Epidermal melanocyte (primary cell): ENCODE data around the gene SRGAP1.
"Not testable (repeated sequence)": the region's sequence is repeated elsewhere in the genome, so short reads cannot be mapped to it uniquely, and the experiment has no call there.

Experiments
- DNase-seq: peaks from one replicate; pipeline ENCODE4 v3.0.0; 2011; ENCODE audit warnings: low spot score; ENCODE audit not compliant: insufficient read length

Gene SRGAP1

GRCh38 chr12:64160021-64160710, 315.7 kb downstream of the SRGAP1 start:
- DNase-seq = no peak

- peak; percentile 29 for DNase-seq
Measured at GRCh38 chr12:64160711-64161060, 316.2 kb downstream of the SRGAP1 start.

- not testable (repeated sequence) for DNase-seq
Measured at GRCh38 chr12:64166606-64167005, 322.1 kb downstream of the SRGAP1 start.

- DNase-seq = not testable (repeated sequence)
Measured at GRCh38 chr12:64167041-64167440, 322.5 kb downstream of the SRGAP1 start.

GRCh38 chr12:64170024-64170423, 325.5 kb downstream of the SRGAP1 start:
- no peak for DNase-seq

- no peak for DNase-seq
Measured at GRCh38 chr12:64170730-64171129, 326.2 kb downstream of the SRGAP1 start.

- no peak for DNase-seq
Measured at GRCh38 chr12:64171715-64172114, 327.2 kb downstream of the SRGAP1 start.

- no peak for DNase-seq
Measured at GRCh38 chr12:64172143-64172970, 327.9 kb downstream of the SRGAP1 start.

- DNase-seq = no peak
Measured at GRCh38 chr12:64173456-64173855, 329.0 kb downstream of the SRGAP1 start.

- no peak for DNase-seq
Measured at GRCh38 chr12:64175254-64175945, 330.9 kb downstream of the SRGAP1 start.

GRCh38 chr12:64177001-64177400, 332.5 kb downstream of the SRGAP1 start:
- DNase-seq = no peak

GRCh38 chr12:64178122-64178521, 333.6 kb downstream of the SRGAP1 start:
- no peak for DNase-seq

GRCh38 chr12:64180951-64181350, 336.5 kb downstream of the SRGAP1 start:
- DNase-seq = no peak

- DNase-seq = peak; percentile 69
Measured at GRCh38 chr12:64181430-64182291, 337.2 kb downstream of the SRGAP1 start.

GRCh38 chr12:64184216-64184615, 339.7 kb downstream of the SRGAP1 start:
- no peak for DNase-seq

- DNase-seq = no peak
Measured at GRCh38 chr12:64186789-64187188, 342.3 kb downstream of the SRGAP1 start.

- DNase-seq = no peak
Measured at GRCh38 chr12:64187370-64187769, 342.9 kb downstream of the SRGAP1 start.

GRCh38 chr12:64187794-64188193, 343.3 kb downstream of the SRGAP1 start:
- DNase-seq = no peak

- DNase-seq = no peak
Measured at GRCh38 chr12:64189530-64189929, 345.0 kb downstream of the SRGAP1 start.

GRCh38 chr12:64190140-64190539, 345.6 kb downstream of the SRGAP1 start:
- no peak for DNase-seq
